ENCODE results near the gene DNAJC4. TPM values are rescaled to one million over a fixed set of nuclear protein-coding genes. Genes with fewer than 3 reads are reported as not detected.

DNAJC4 gene
- total RNA-seq, 1 experiment from 2014 or later: 26.0 TPM

DNA sequence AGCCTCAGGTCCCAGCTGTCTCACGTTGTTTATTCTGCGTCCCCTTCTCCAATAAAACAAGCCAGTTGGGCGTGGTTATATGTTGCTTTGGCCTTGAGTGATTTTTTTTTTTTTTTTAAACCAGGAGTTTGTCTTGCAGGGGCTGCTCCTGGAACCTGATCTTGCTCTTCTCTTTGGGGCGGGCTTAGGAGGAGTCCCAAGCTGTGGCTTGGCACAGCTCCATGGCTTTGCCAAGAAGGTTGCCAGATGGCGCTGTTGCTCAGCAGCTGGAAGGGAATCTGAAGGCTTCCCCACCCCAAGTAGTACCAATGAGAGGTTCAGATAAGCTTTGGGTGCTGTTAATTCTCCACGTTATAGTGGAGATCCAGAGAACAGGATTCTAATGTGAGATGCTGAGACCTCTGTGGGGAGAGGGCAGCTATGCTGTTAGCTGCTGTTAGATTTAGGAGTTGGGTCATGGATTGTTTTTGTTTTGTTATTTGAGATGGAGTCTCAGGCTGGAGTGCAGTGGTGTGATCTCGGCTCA is 25.8 kb upstream of the DNAJC4 start:
- ATAC-seq: peak; percentile 88
- peaks cover 6% of the 10 kb centered on the region for H3K4me1 Mint-ChIP-seq
- DNase-seq (ENCODE audit: low spot score): peak; percentile 82
- H3K27me3 Mint-ChIP-seq (ENCODE audit: low read depth): no peaks in the 10 kb centered on the region
- H3K36me3 Mint-ChIP-seq: peaks cover 49% of the 10 kb centered on the region
- ChIA-PET CTCF (interaction anchor here (0.6 to 5.4 kb wide), 46 partner anchors 10 to 285 kb away, joined by 3 to 76 read pairs (median 5); partner anchors contain the start of genes BAD, FKBP2, NUDT22 and PLCB3), POLR2A (interaction anchor here (0.9 to 1.1 kb wide), 3 partner anchors 13 to 37 kb away, joined by 3 read pairs; partner anchors contain the start of gene FKBP2)
- peak overlapping the region; percentile 88 for H3K27ac Mint-ChIP-seq
- TF ChIP-seq FOXJ3 (CRISPR knock-in tag; IDR thresholded peaks at IDR 0.05; ENCODE audit: borderline replicate concordance): no peak
- TF ChIP-seq, protein P1, sequence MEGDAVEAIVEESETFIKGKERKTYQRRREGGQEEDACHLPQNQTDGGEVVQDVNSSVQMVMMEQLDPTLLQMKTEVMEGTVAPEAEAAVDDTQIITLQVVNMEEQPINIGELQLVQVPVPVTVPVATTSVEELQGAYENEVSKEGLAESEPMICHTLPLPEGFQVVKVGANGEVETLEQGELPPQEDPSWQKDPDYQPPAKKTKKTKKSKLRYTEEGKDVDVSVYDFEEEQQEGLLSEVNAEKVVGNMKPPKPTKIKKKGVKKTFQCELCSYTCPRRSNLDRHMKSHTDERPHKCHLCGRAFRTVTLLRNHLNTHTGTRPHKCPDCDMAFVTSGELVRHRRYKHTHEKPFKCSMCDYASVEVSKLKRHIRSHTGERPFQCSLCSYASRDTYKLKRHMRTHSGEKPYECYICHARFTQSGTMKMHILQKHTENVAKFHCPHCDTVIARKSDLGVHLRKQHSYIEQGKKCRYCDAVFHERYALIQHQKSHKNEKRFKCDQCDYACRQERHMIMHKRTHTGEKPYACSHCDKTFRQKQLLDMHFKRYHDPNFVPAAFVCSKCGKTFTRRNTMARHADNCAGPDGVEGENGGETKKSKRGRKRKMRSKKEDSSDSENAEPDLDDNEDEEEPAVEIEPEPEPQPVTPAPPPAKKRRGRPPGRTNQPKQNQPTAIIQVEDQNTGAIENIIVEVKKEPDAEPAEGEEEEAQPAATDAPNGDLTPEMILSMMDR (IDR thresholded peaks at IDR 0.05): peak; percentile 31; the same call in 1 of the 2 replicates
- H3K4me3 Mint-ChIP-seq: no peak overlapping the region
- no peaks in the 10 kb centered on the region for H3K9me3 Mint-ChIP-seq

DNA sequence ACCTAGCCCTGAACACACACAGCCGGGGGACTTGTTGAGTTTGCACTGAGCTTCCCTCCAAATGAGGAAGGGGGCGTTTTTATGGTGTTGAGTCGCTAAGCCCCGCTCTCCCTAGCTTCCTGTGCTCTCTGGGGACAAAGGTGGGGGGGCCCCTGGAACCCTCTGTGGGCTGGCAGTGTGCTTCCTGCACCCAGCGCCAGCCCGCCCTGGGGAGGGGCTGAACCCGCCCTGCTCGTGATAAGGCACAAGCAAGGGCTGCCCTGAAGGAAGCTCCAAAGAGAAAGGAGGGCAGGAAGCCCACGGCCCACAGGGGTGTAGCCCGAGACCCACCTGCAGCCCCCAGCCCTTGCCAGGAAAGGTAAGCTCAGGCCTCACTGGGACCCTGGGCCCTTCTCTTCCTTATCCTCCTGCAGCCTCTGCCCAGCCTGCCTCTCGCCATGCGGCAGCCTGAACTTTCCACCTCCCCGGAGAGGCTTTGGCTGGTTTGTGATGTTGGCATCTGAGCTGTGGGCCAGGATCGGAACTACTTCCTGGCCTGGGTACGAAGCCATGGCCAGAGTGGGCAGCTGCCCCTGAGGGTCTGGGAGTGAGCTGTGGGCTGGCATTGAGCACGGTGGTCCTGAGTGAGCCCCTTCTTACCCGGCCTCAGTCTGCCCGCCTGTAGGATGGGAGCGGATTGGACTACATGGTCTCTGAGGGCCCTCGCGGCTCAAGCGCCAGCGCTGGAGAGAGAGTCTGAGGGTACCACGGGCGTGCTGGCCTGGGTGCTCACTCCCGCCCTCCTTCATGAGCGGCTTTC is 23.7 kb upstream of the DNAJC4 start, which contains the start of gene FERMT3:
Gene FERMT3 (plus strand): TSS at position 265 of the 799 bp plus-strand sequence. CDS start 644 bp downstream, outside the sequence.
- H3K4me3 Mint-ChIP-seq: no peak within 1 kb of the TSS
- H3K36me3 Mint-ChIP-seq: peaks cover 30% of the 10 kb centered on the region
- no peaks in the 10 kb centered on the region for H3K27me3 Mint-ChIP-seq (ENCODE audit: low read depth)
- H3K27ac Mint-ChIP-seq: no peak within 1 kb of the TSS
- ATAC-seq: no peak
- no peak for DNase-seq (ENCODE audit: low spot score)
- ChIA-PET CTCF (interaction anchor here (0.8 to 5.4 kb wide), 9 partner anchors 10 to 243 kb away, joined by 3 to 76 read pairs (median 5); partner anchors contain the start of genes FKBP2, NUDT22, PLCB3 and STIP1), POLR2A (interaction anchor here (0.6 to 1.5 kb wide), 4 partner anchors 13 to 36 kb away, joined by 3 to 4 read pairs (median 3); partner anchors contain the start of genes NUDT22 and TRPT1)
- H3K9me3 Mint-ChIP-seq: no peaks in the 10 kb centered on the region
- no peak for TF ChIP-seq JAZF1 (CRISPR knock-in tag; IDR thresholded peaks at IDR 0.05)
- TF ChIP-seq, protein P2, sequence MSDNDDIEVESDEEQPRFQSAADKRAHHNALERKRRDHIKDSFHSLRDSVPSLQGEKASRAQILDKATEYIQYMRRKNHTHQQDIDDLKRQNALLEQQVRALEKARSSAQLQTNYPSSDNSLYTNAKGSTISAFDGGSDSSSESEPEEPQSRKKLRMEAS (CRISPR knock-in tag; IDR thresholded peaks at IDR 0.05): no peak
- TF ChIP-seq, protein P1 (IDR thresholded peaks at IDR 0.05): no peak
- no peak for TF ChIP-seq SMAD4 (CRISPR knock-in tag; IDR thresholded peaks at IDR 0.05)
- no peak for TF ChIP-seq ZNF671 (CRISPR knock-in tag; IDR thresholded peaks at IDR 0.05)
- TF ChIP-seq SP1 (CRISPR knock-in tag; conservative IDR thresholded peaks at IDR 0.05): no peak
- TF ChIP-seq FOXK1 (CRISPR knock-in tag; IDR thresholded peaks at IDR 0.05): no peak
- TF ChIP-seq GTF2I (CRISPR knock-in tag; conservative IDR thresholded peaks at IDR 0.05): no peak
- TF ChIP-seq, protein P3, sequence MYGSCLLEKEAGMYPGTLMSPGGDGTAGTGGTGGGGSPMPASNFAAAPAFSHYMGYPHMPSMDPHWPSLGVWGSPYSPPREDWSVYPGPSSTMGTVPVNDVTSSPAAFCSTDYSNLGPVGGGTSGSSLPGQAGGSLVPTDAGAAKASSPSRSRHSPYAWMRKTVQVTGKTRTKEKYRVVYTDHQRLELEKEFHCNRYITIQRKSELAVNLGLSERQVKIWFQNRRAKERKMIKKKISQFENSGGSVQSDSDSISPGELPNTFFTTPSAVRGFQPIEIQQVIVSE (CRISPR knock-in tag; IDR thresholded peaks at IDR 0.05; ENCODE audit: borderline replicate concordance): no peak
- TF ChIP-seq EMX1 (CRISPR knock-in tag; IDR thresholded peaks at IDR 0.05): no peak
- no peak for TF ChIP-seq ESRRA (CRISPR knock-in tag; IDR thresholded peaks at IDR 0.05; ENCODE audit: borderline replicate concordance)
- TF ChIP-seq, protein P4, sequence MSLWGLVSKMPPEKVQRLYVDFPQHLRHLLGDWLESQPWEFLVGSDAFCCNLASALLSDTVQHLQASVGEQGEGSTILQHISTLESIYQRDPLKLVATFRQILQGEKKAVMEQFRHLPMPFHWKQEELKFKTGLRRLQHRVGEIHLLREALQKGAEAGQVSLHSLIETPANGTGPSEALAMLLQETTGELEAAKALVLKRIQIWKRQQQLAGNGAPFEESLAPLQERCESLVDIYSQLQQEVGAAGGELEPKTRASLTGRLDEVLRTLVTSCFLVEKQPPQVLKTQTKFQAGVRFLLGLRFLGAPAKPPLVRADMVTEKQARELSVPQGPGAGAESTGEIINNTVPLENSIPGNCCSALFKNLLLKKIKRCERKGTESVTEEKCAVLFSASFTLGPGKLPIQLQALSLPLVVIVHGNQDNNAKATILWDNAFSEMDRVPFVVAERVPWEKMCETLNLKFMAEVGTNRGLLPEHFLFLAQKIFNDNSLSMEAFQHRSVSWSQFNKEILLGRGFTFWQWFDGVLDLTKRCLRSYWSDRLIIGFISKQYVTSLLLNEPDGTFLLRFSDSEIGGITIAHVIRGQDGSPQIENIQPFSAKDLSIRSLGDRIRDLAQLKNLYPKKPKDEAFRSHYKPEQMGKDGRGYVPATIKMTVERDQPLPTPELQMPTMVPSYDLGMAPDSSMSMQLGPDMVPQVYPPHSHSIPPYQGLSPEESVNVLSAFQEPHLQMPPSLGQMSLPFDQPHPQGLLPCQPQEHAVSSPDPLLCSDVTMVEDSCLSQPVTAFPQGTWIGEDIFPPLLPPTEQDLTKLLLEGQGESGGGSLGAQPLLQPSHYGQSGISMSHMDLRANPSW (CRISPR knock-in tag; conservative IDR thresholded peaks at IDR 0.05; ENCODE audit: low read depth): no peak
- no peak for TF ChIP-seq ZNF138 (CRISPR knock-in tag; conservative IDR thresholded peaks at IDR 0.05)
- TF ChIP-seq, protein P5, sequence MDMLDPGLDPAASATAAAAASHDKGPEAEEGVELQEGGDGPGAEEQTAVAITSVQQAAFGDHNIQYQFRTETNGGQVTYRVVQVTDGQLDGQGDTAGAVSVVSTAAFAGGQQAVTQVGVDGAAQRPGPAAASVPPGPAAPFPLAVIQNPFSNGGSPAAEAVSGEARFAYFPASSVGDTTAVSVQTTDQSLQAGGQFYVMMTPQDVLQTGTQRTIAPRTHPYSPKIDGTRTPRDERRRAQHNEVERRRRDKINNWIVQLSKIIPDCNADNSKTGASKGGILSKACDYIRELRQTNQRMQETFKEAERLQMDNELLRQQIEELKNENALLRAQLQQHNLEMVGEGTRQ (CRISPR knock-in tag; IDR thresholded peaks at IDR 0.05): no peak
- no peak for TF ChIP-seq ZNF317 (CRISPR knock-in tag; IDR thresholded peaks at IDR 0.05; ENCODE audit: borderline replicate concordance, low read depth)
- TF ChIP-seq NR2C2 (CRISPR knock-in tag; IDR thresholded peaks at IDR 0.05): no peak
- TF ChIP-seq, protein P6, sequence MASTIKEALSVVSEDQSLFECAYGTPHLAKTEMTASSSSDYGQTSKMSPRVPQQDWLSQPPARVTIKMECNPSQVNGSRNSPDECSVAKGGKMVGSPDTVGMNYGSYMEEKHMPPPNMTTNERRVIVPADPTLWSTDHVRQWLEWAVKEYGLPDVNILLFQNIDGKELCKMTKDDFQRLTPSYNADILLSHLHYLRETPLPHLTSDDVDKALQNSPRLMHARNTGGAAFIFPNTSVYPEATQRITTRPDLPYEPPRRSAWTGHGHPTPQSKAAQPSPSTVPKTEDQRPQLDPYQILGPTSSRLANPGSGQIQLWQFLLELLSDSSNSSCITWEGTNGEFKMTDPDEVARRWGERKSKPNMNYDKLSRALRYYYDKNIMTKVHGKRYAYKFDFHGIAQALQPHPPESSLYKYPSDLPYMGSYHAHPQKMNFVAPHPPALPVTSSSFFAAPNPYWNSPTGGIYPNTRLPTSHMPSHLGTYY (CRISPR knock-in tag; IDR thresholded peaks at IDR 0.05): no peak
- no peak for TF ChIP-seq RORB (CRISPR knock-in tag; IDR thresholded peaks at IDR 0.05)
- TF ChIP-seq TEAD4 (CRISPR knock-in tag; IDR thresholded peaks at IDR 0.05): no peak
- H3K4me1 Mint-ChIP-seq: peaks cover 6% of the 10 kb centered on the region

Data from WTC11 (cell line).